GM12878 (cell line): ENCODE measurements around the gene SOBP. TPM values are rescaled to one million over a fixed set of nuclear protein-coding genes. Genes with fewer than 3 reads are reported as not detected.

Experiments used
- BHLHE40 ChIP-seq, 2 experiments: fragments of 450-650 bp in 1 of 2; IDR thresholded peaks; 2 replicates each; pipeline ENCODE4 v1.6.1; 2011 to 2017; ENCODE audit warnings: low read depth in 2 of 2, borderline replicate concordance in 1 of 2, improper control_type of control experiment in 1 of 2, low read length in 1 of 2, mild to moderate bottlenecking in 1 of 2
- CBFB ChIP-seq: IDR thresholded peaks from 2 replicates; pipeline ENCODE4 v1.6.1; 2016; ENCODE audit warnings: antibody characterized with exemption, low read depth
- CHD2 ChIP-seq: IDR thresholded peaks from 2 replicates; pipeline ENCODE4 v1.6.1; 2011; ENCODE audit warnings: low read depth, low read length, improper control_type of control experiment, borderline replicate concordance
- CREB1 ChIP-seq: IDR thresholded peaks from 2 replicates; pipeline ENCODE4 v1.6.1; 2012; ENCODE audit warnings: low read depth, mild to moderate bottlenecking, inconsistent platforms
- CUX1 ChIP-seq: IDR thresholded peaks from 2 replicates; pipeline ENCODE4 v1.6.1; 2012; ENCODE audit warnings: improper control_type of control experiment, low read depth, low read length; ENCODE audit not compliant: insufficient replicate concordance
- EED ChIP-seq: sonication (generic); IDR thresholded peaks from 2 replicates; pipeline ENCODE4 v1.6.1; 2016; ENCODE audit warnings: antibody characterized with exemption, low read depth
- EGR1 ChIP-seq, 2 experiments: IDR thresholded peaks; 1 replicate in 1 of 2; 2 replicates in 1 of 2; pipeline ENCODE4 v1.6.1; 2011 to 2012; ENCODE audit warnings: low read depth in 2 of 2, low read length in 2 of 2, borderline replicate concordance in 1 of 2, mild to moderate bottlenecking in 1 of 2, moderate library complexity in 1 of 2
- EP300 ChIP-seq, 2 experiments: fragments of 150-350 bp in 1 of 2; IDR thresholded peaks; 2 replicates each; pipeline ENCODE4 v1.6.1; 2011 to 2012; ENCODE audit warnings: low read depth in 2 of 2, low read length in 2 of 2, borderline replicate concordance in 1 of 2, improper control_type of control experiment in 1 of 2, inconsistent platforms in 1 of 2; ENCODE audit not compliant: control insufficient read depth in 1 of 2
- FOS ChIP-seq: IDR thresholded peaks from 3 replicates; pipeline ENCODE4 v1.6.1; 2011; ENCODE audit warnings: borderline replicate concordance; ENCODE audit not compliant: insufficient read length; ENCODE audit errors: extremely low read depth
- GATAD2B ChIP-seq: fragments of 450-650 bp; conservative IDR thresholded peaks from 2 replicates; pipeline ENCODE4 v1.6.1; 2017; ENCODE audit warnings: low read depth, mild to moderate bottlenecking, moderate library complexity
- KAT2A ChIP-seq: conservative IDR thresholded peaks from 2 replicates; pipeline ENCODE4 v1.6.1; 2011; ENCODE audit warnings: low read depth, low read length; ENCODE audit not compliant: control insufficient read depth
- MTA3 ChIP-seq: IDR thresholded peaks from 2 replicates; pipeline ENCODE4 v1.6.1; 2012; ENCODE audit warnings: low read length, inconsistent platforms, borderline replicate concordance
- PAX8 ChIP-seq: fragments of 450-650 bp; IDR thresholded peaks from 2 replicates; pipeline ENCODE4 v1.6.1; 2017; ENCODE audit warnings: mild to moderate bottlenecking, moderate library complexity
- POLR2AphosphoS2 ChIP-seq: IDR thresholded peaks from 2 replicates; pipeline ENCODE4 v1.6.1; 2011; ENCODE audit warnings: low read depth, mild to moderate bottlenecking, low read length, improper control_type of control experiment, moderate library complexity
- RAD51 ChIP-seq: fragments of 450-650 bp; IDR thresholded peaks from 2 replicates; pipeline ENCODE4 v1.6.1; 2016; ENCODE audit warnings: moderate library complexity, mild to moderate bottlenecking, inconsistent platforms
- RCOR1 ChIP-seq: conservative IDR thresholded peaks from 2 replicates; pipeline ENCODE4 v1.6.1; 2012; ENCODE audit warnings: low read depth, low read length, improper control_type of control experiment
- RELB ChIP-seq: fragments of 450-650 bp; IDR thresholded peaks from 2 replicates; pipeline ENCODE4 v1.6.1; 2017; ENCODE audit warnings: low read depth, mild to moderate bottlenecking, moderate library complexity
- SRF ChIP-seq, 2 experiments: IDR thresholded peaks; 2 replicates each; pipeline ENCODE4 v1.6.1; 2011; ENCODE audit warnings: low read depth in 2 of 2, low read length in 2 of 2, mild to moderate bottlenecking in 1 of 2, moderate library complexity in 1 of 2
- ZSCAN29 ChIP-seq: fragments of 450-650 bp; IDR thresholded peaks from 2 replicates; pipeline ENCODE4 v1.6.1; 2017; ENCODE audit warnings: mild to moderate bottlenecking, moderate library complexity
- polyA plus RNA-seq, 11 experiments: library from polyadenylated mRNA; depleted of rRNA in 4 of 11; unstranded in 6 of 11; stranded (reverse) in 5 of 11; fragments of >200 nt; fragmentation: Nextera tagmentation in 4 of 11; fragmentation: Illumina TruSeq in 1 of 11; extraction: Ambion mirVana in 4 of 11; extraction: Trizol in 1 of 11; gene quantifications; 1 replicate in 1 of 11; 2 replicates in 10 of 11; pipeline versions ENCODE4 v1.2.1 to v1.2.3, GENCODE V29; 2011 to 2016; ENCODE audit warnings: inconsistent platforms in 2 of 11, missing spikeins in 2 of 11, low read depth in 1 of 11
- total RNA-seq, 4 experiments: library from RNA; depleted of rRNA in 3 of 4; stranded (reverse); fragments of >200 nt in 3 of 4; fragmentation: Illumina TruSeq in 1 of 4; extraction: Trizol in 1 of 4; gene quantifications; 2 replicates each; pipeline versions ENCODE4 v1.2.1 to v1.2.3, GENCODE V29; 2013 to 2021
- TF ChIP-seq, protein P1 (sequence below): fragments of 150-350 bp; IDR thresholded peaks from 2 replicates; pipeline ENCODE4 v1.6.1; 2016; ENCODE audit warnings: low read depth, low read length

SOBP gene
- total and polyA plus RNA-seq, 10 of the 15 experiments (the other 5 are each of a cell fraction or from before 2014, with no cell fraction given) = 0.49 to 1.9 (median 0.78) TPM

- TF ChIP-seq, protein P1, sequence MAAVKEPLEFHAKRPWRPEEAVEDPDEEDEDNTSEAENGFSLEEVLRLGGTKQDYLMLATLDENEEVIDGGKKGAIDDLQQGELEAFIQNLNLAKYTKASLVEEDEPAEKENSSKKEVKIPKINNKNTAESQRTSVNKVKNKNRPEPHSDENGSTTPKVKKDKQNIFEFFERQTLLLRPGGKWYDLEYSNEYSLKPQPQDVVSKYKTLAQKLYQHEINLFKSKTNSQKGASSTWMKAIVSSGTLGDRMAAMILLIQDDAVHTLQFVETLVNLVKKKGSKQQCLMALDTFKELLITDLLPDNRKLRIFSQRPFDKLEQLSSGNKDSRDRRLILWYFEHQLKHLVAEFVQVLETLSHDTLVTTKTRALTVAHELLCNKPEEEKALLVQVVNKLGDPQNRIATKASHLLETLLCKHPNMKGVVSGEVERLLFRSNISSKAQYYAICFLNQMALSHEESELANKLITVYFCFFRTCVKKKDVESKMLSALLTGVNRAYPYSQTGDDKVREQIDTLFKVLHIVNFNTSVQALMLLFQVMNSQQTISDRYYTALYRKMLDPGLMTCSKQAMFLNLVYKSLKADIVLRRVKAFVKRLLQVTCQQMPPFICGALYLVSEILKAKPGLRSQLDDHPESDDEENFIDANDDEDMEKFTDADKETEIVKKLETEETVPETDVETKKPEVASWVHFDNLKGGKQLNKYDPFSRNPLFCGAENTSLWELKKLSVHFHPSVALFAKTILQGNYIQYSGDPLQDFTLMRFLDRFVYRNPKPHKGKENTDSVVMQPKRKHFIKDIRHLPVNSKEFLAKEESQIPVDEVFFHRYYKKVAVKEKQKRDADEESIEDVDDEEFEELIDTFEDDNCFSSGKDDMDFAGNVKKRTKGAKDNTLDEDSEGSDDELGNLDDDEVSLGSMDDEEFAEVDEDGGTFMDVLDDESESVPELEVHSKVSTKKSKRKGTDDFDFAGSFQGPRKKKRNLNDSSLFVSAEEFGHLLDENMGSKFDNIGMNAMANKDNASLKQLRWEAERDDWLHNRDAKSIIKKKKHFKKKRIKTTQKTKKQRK = no peak
- TF ChIP-seq CHD2 (peak; percentile 49; the same call in 1 of the 2 replicates), RELB (peak; percentile 47; the same call in 1 of the 2 replicates), RAD51 (no peak), CREB1 (0 out of 2 replicates have a peak, but pooled peaks have one; percentile 14), BHLHE40 (IDR thresholded peaks at IDR 0.05; ENCODE audit: borderline replicate concordance in 1 of 2, low read depth in 2 of 2, low read length in 1 of 2) (0 out of 4 replicates have a peak, but pooled peaks of 1 of the 2 experiments have one; percentile 10), EP300 (IDR thresholded peaks at IDR 0.05; ENCODE audit: borderline replicate concordance in 1 of 2, control insufficient read depth in 1 of 2, low read depth in 2 of 2, low read length in 2 of 2) (peak in 1 of 2 experiments; percentile 62; a peak in 1 of 4 replicates), KAT2A (no peak), PAX8 (no peak), FOS (no peak), POLR2AphosphoS2 (no peak), EGR1 (IDR thresholded peaks at IDR 0.05; ENCODE audit: borderline replicate concordance in 1 of 2, low read depth in 2 of 2, low read length in 2 of 2) (0 out of 3 replicates have a peak, but pooled peaks of 1 of the 2 experiments have one; percentile 22), CUX1 (no peak), RCOR1 (0 out of 2 replicates have a peak, but pooled peaks have one; percentile 24), GATAD2B (peak; percentile 51), SRF (IDR thresholded peaks at IDR 0.05; ENCODE audit: low read depth in 2 of 2, low read length in 2 of 2) (no peak), CBFB (0 out of 2 replicates have a peak, but pooled peaks have one; percentile 28), EED (peak; percentile 94), ZSCAN29 (no peak), MTA3 (peak; percentile 24; the same call in 1 of the 2 replicates)
Observed at GRCh38 chr6:107670792-107671199, 180.9 kb downstream of the SOBP start (continued).
